Ishikawa (cell line): ENCODE results near the gene PDE10A.

Source experiments
- CREB1 ChIP-seq: IDR thresholded peaks from 2 replicates; pipeline ENCODE4 v1.6.1; 2012; ENCODE audit warnings: low read depth
- EP300 ChIP-seq: IDR thresholded peaks from 2 replicates; pipeline ENCODE4 v1.6.1; 2012; ENCODE audit warnings: borderline replicate concordance
- TAF1 ChIP-seq: IDR thresholded peaks from 2 replicates; pipeline ENCODE4 v1.6.1; 2012; ENCODE audit warnings: low read depth, mild to moderate bottlenecking

DNA sequence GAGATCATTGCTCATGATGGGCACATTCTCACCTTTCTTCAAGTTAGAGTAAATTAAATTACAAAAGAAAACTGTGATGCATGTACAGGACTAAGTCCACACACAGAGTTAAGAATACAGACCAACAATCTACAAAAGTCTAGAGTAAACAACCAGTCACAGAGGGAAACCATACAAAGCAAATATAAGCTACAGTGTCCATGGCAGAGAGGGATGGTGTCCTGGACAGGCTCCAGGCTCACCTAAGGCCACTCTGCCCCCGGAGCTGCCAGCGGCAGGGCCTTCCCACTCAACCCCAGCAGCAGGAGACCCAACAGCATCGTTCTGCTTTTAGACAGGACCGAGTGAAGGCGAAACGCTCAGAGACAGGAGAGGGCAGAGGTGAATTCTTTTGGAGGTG, 16.0 kb downstream of the PDE10A start:
- TF ChIP-seq CREB1 (no peak), EP300 (no peak), TAF1 (no peak)
